Esophagus muscularis mucosa (tissue), 3 donors: ENCODE measurements around the gene OSBPL1A.

Source experiments
- POLR2A ChIP-seq: fragments of 450-650 bp; IDR thresholded peaks from one replicate; pipeline ENCODE4 v1.6.1; 2017; ENCODE audit warnings: antibody characterized with exemption, moderate library complexity, mild to moderate bottlenecking, low read depth
- POLR2AphosphoS5 ChIP-seq, 2 donors: sonication (generic); formaldehyde crosslinking; IDR thresholded peaks; one replicate each; pipeline ENCODE4 v1.6.1; 2017; ENCODE audit warnings: antibody characterized with exemption in 2 of 2
- TF ChIP-seq, protein P1 (sequence below), 3 experiments: fragments of 200-600 bp in 2 of 3; fragments of 450-650 bp in 1 of 3; sonication (generic) in 2 of 3; IDR thresholded peaks; one replicate each; pipeline ENCODE4 v1.5.1; 2017 to 2019; ENCODE audit warnings: antibody characterized with exemption in 3 of 3, mild to moderate bottlenecking in 2 of 3, moderate library complexity in 1 of 3

DNA sequence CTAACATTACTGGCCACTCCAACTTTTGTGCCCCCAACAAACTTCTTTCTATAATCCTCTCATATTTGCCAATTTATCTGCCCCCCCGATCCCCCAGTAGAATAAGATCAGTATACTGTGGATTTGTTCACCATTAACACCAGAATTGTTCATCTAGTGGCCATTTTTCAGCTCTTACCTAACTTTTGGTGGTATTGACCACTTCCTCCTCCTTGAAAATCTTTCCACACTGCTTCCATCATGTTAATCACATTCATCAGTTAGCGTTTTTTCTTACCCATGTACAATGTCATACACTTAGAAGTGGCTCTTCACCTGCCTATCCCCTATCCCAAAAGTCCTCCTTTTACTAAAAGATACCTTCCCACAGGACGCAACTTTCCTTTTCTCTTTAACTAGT, 35.0 kb upstream of the OSBPL1A start:
- TF ChIP-seq POLR2AphosphoS5 (IDR thresholded peaks at IDR 0.05) (no peak), POLR2A (no peak)
- TF ChIP-seq, protein P1, sequence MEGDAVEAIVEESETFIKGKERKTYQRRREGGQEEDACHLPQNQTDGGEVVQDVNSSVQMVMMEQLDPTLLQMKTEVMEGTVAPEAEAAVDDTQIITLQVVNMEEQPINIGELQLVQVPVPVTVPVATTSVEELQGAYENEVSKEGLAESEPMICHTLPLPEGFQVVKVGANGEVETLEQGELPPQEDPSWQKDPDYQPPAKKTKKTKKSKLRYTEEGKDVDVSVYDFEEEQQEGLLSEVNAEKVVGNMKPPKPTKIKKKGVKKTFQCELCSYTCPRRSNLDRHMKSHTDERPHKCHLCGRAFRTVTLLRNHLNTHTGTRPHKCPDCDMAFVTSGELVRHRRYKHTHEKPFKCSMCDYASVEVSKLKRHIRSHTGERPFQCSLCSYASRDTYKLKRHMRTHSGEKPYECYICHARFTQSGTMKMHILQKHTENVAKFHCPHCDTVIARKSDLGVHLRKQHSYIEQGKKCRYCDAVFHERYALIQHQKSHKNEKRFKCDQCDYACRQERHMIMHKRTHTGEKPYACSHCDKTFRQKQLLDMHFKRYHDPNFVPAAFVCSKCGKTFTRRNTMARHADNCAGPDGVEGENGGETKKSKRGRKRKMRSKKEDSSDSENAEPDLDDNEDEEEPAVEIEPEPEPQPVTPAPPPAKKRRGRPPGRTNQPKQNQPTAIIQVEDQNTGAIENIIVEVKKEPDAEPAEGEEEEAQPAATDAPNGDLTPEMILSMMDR (IDR thresholded peaks at IDR 0.05) = no peak
